HCT116 (cell line): ENCODE data around the gene ATXN1. TPM values are rescaled to one million over a fixed set of nuclear protein-coding genes. Genes with fewer than 3 reads are reported as not detected.

Source experiments
- ATAC-seq: fragments of 200-7000 bp; cut with Tn5 transposase; 2 replicates; pipeline ENCODE4 v1.9.1; 2020; ENCODE audit warnings: mild to moderate bottlenecking, moderate library complexity
- BruUV-seq: library from RNA; stranded (reverse); fragments of 400-500 nt; replicated peaks from 2 replicates; lab custom pipeline; 2021; lab: Mats Ljungman, UMichigan
- CTCF ChIA-PET: fragments of 300-600 bp; sonication (Branson Sonifier 250); formaldehyde crosslinking; loops from one replicate; lab custom pipeline; 2021; ENCODE audit warnings: antibody characterized with exemption; lab: Charles Lee
- POLR2A ChIA-PET: fragments of 300-600, 350-600 bp; sonication (Branson Sonifier 250); formaldehyde crosslinking; loops from one replicate; lab custom pipeline; 2021; ENCODE audit warnings: antibody characterized with exemption; lab: Charles Lee
- RAD21 ChIA-PET, 2 experiments: fragments of 300-600 bp; sonication (Branson Sonifier 250); formaldehyde crosslinking; loops; one replicate each; lab custom pipeline; 2023; ENCODE audit warnings: low total read pairs in 2 of 2; ENCODE audit not compliant: uncharacterized antibody in 2 of 2, unreplicated experiment in 2 of 2, low non-redundant PET in 1 of 2; lab: Charles Lee
- DNase-seq: peaks from one replicate; pipeline ENCODE4 v3.0.0-alpha.2; 2010; ENCODE audit warnings: low read depth, low spot score
- H2AFZ ChIP-seq: fragments of 200-600 bp; shearing (Covaris generic), sonication (generic); 2 replicates; pipeline ENCODE4 v1.6.1; 2017; ENCODE audit warnings: low read depth, mixed run types, mixed read lengths, antibody characterized with exemption, low read length; ENCODE audit not compliant: poor library complexity, severe bottlenecking
- H3K27ac ChIP-seq: 2 replicates; pipeline ENCODE4 v1.5.1; 2012; ENCODE audit warnings: low read depth, low read length
- H3K27me3 ChIP-seq: fragments of 200-600 bp; sonication (generic); 2 replicates; pipeline ENCODE4 v1.6.1; 2016; ENCODE audit warnings: mixed run types, low read length, mixed read lengths; ENCODE audit not compliant: insufficient read depth
- H3K36me3 ChIP-seq, 2 experiments: fragments of 200-500 bp in 1 of 2; fragments of 200-600 bp in 1 of 2; sonication (Bioruptor generic) in 1 of 2; sonication (generic) in 1 of 2; 2 replicates each; pipeline versions ENCODE4 v1.5.1 to v1.6.1; 2014 to 2016; ENCODE audit warnings: low read length in 2 of 2, inconsistent platforms in 1 of 2, mixed read lengths in 1 of 2, mixed run types in 1 of 2; ENCODE audit not compliant: insufficient read depth in 2 of 2, control insufficient read depth in 1 of 2
- H3K4me1 ChIP-seq, 2 experiments: fragments of 200-600 bp in 1 of 2; sonication (generic) in 1 of 2; 2 replicates each; pipeline versions ENCODE4 v1.5.1 to v1.6.1; 2012 to 2017; ENCODE audit warnings: low read length in 2 of 2, inconsistent platforms in 1 of 2, mild to moderate bottlenecking in 1 of 2, mixed read lengths in 1 of 2, mixed run types in 1 of 2, moderate library complexity in 1 of 2; ENCODE audit not compliant: insufficient read depth in 2 of 2, control insufficient read depth in 1 of 2
- H3K4me2 ChIP-seq: fragments of 200-600 bp; sonication (generic); 2 replicates; pipeline ENCODE4 v1.6.1; 2017; ENCODE audit warnings: mixed run types, low read length, mixed read lengths
- H3K4me3 ChIP-seq, 2 experiments: fragments of 200-600 bp in 1 of 2; sonication (generic) in 1 of 2; replicated peaks in 1 of 2; 2 replicates each; pipeline ENCODE4 v1.5.1; 2011 to 2016; ENCODE audit warnings: low read length in 2 of 2, control low read depth in 1 of 2, low read depth in 1 of 2, mild to moderate bottlenecking in 1 of 2, mixed read lengths in 1 of 2, mixed run types in 1 of 2
- H3K79me2 ChIP-seq: fragments of 200-600 bp; sonication (generic); 2 replicates; pipeline ENCODE4 v1.6.1; 2017; ENCODE audit warnings: mild to moderate bottlenecking, mixed run types, low read length, moderate library complexity, mixed read lengths; ENCODE audit not compliant: insufficient read depth
- H3K9ac ChIP-seq: fragments of 200-600 bp; sonication (generic); 2 replicates; pipeline ENCODE4 v1.6.1; 2016; ENCODE audit warnings: low read length, mixed read lengths
- H3K9me2 ChIP-seq: fragments of 200-600 bp; sonication (generic), shearing (Covaris generic); 2 replicates; pipeline ENCODE4 v1.6.1; 2017; ENCODE audit warnings: mixed run types, mild to moderate bottlenecking, moderate library complexity; ENCODE audit not compliant: insufficient read depth
- H3K9me3 ChIP-seq, 2 experiments: fragments of 200-500 bp in 1 of 2; fragments of 200-600 bp in 1 of 2; sonication (Bioruptor generic) in 1 of 2; sonication (generic) in 1 of 2; 2 replicates each; pipeline ENCODE4 v1.6.1; 2014 to 2017; ENCODE audit warnings: low read length in 2 of 2, mixed read lengths in 2 of 2, inconsistent platforms in 1 of 2, low read depth in 1 of 2, mild to moderate bottlenecking in 1 of 2, mixed run types in 1 of 2, moderate library complexity in 1 of 2; ENCODE audit not compliant: control insufficient read depth in 1 of 2, insufficient read depth in 1 of 2
- H4K20me1 ChIP-seq: fragments of 200-600 bp; sonication (generic), shearing (Covaris generic); 2 replicates; pipeline ENCODE4 v1.6.1; 2017; ENCODE audit warnings: mixed run types, mild to moderate bottlenecking, moderate library complexity; ENCODE audit not compliant: insufficient read depth
- FOSL1 ChIP-seq: IDR thresholded peaks from 2 replicates; pipeline ENCODE4 v1.6.1; 2012; ENCODE audit warnings: low read depth
- POLR2AphosphoS5 ChIP-seq: IDR thresholded peaks from 2 replicates; pipeline ENCODE4 v1.6.1; 2011; ENCODE audit warnings: mild to moderate bottlenecking, low read depth, low read length, moderate library complexity
- RAD21 ChIP-seq: IDR thresholded peaks from 2 replicates; pipeline ENCODE4 v1.6.1; 2012; ENCODE audit warnings: low read depth, mild to moderate bottlenecking
- SP1 ChIP-seq: IDR thresholded peaks from 2 replicates; pipeline ENCODE4 v1.6.1; 2012; ENCODE audit warnings: low read depth
- YY1 ChIP-seq: IDR thresholded peaks from 2 replicates; pipeline ENCODE4 v1.6.1; 2011; ENCODE audit warnings: low read length, low read depth, moderate library complexity, mild to moderate bottlenecking; ENCODE audit not compliant: insufficient replicate concordance; ENCODE audit errors: extremely low read depth
- intact Hi-C: fragments of 100-400 bp; cut with micrococcal nuclease; formaldehyde crosslinking; loops from 2 replicates; pipeline ENCODE4 v1.10.0; 2022
- total RNA-seq: library from RNA; stranded (reverse); gene quantifications from one replicate; pipeline ENCODE4 v1.2.1, GENCODE V29; 2021; ENCODE audit not compliant: unreplicated experiment
- TF ChIP-seq, protein P1 (sequence below), 3 experiments: fragments of 200-600 bp in 1 of 3; sonication (generic) in 1 of 3; IDR thresholded peaks in 2 of 3; conservative IDR thresholded peaks in 1 of 3; 2 replicates each; pipeline ENCODE4 v1.5.1; 2012 to 2017; ENCODE audit warnings: low read depth in 2 of 3, low read length in 2 of 3, antibody characterized with exemption in 1 of 3, borderline replicate concordance in 1 of 3, control low read depth in 1 of 3, mild to moderate bottlenecking in 1 of 3, mixed read lengths in 1 of 3, mixed run types in 1 of 3, moderate library complexity in 1 of 3; ENCODE audit not compliant: insufficient read depth in 1 of 3

ATXN1 gene
- total RNA-seq, 1 experiment from 2014 or later: 21.0 TPM

GRCh38 chr6:16333580-16333979, 427.7 kb downstream of the ATXN1 start:
- intact Hi-C loops: loop anchor here (2.0 to 5.0 kb wide), 5 partner anchors 177 to 759 kb away; no protein-coding TSS in a partner anchor
- CTCF ChIA-PET: interaction anchor here (1.1 to 2.7 kb wide), 6 partner anchors 13 to 753 kb away, joined by 3 to 9 read pairs (median 4); no protein-coding TSS in a partner anchor
- Histone ChIP-seq H3K36me3 (no peaks in the 10 kb centered on the region), H3K4me2 (peak overlapping the region; percentile 17), H3K9me2 (no peaks in the 10 kb centered on the region), H3K79me2 (no peaks in the 10 kb centered on the region), H3K27me3 (no peaks in the 10 kb centered on the region), H3K9ac (no peak overlapping the region), H4K20me1 (no peaks in the 10 kb centered on the region), H3K4me1 (peaks cover 8 to 40% of the 10 kb centered on the region in 2 experiments; a peak in 3 of 4 replicates), H3K9me3 (no peaks in the 10 kb centered on the region), H3K4me3 (no peak overlapping the region), H3K27ac (no peak overlapping the region), H2AFZ (no peak overlapping the region)
- no TSS peak for BruUV-seq
- no peak for ATAC-seq
- RAD21 ChIA-PET: no interaction called here
- DNase-seq: no peak
- POLR2A ChIA-PET: no interaction called here
- no peak for TF ChIP-seq SP1
- 0 out of 2 replicates have a peak, but pooled peaks have one; percentile 33 for TF ChIP-seq FOSL1

DNA sequence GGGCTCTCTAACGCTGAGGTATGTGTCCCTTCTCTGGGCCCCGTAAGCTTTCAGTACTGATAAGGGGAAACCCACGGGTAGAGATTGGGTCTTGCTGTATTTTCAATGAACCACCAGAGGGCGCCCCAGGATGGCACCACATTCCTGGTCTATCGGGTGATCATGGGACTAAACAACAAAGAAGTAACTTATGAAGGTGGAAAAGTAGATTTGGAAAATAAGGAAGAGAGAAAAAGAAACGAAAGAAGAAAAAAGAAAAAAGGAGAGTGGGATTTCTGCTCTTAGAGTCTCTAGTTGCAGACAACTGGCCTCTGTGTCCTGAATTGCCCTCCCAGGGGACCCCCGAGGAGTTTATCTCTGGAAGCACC, 429.1 kb downstream of the ATXN1 start:
- CTCF ChIA-PET: interaction anchor here (0.8 to 2.7 kb wide), 12 partner anchors 8 to 632 kb away, joined by 3 to 10 read pairs (median 4); no protein-coding TSS in a partner anchor

More for the DNA sequence above, 429.1 kb downstream of the ATXN1 start:
- H3K27me3 ChIP-seq: no peaks in the 10 kb centered on the region
- H2AFZ ChIP-seq: no peak overlapping the region
- no peaks in the 10 kb centered on the region for H4K20me1 ChIP-seq
- ChIA-PET RAD21 (no interaction called here), POLR2A (no interaction called here)
- ATAC-seq (peak; percentile 87), DNase-seq (no peak)
- BruUV-seq: no TSS peak
- H3K9me3 ChIP-seq: no peaks in the 10 kb centered on the region
- H3K36me3 ChIP-seq: no peaks in the 10 kb centered on the region
- no peak overlapping the region for H3K9ac ChIP-seq
- peaks cover 6 to 35% of the 10 kb centered on the region in 2 experiments; a peak in 3 of 4 replicates for H3K4me1 ChIP-seq
- no peaks in the 10 kb centered on the region for H3K79me2 ChIP-seq
- intact Hi-C loops: loop anchor here (1.0 to 5.0 kb wide), 6 partner anchors 77 to 761 kb away; no protein-coding TSS in a partner anchor
- no peak for TF ChIP-seq YY1
- TF ChIP-seq, protein P1, sequence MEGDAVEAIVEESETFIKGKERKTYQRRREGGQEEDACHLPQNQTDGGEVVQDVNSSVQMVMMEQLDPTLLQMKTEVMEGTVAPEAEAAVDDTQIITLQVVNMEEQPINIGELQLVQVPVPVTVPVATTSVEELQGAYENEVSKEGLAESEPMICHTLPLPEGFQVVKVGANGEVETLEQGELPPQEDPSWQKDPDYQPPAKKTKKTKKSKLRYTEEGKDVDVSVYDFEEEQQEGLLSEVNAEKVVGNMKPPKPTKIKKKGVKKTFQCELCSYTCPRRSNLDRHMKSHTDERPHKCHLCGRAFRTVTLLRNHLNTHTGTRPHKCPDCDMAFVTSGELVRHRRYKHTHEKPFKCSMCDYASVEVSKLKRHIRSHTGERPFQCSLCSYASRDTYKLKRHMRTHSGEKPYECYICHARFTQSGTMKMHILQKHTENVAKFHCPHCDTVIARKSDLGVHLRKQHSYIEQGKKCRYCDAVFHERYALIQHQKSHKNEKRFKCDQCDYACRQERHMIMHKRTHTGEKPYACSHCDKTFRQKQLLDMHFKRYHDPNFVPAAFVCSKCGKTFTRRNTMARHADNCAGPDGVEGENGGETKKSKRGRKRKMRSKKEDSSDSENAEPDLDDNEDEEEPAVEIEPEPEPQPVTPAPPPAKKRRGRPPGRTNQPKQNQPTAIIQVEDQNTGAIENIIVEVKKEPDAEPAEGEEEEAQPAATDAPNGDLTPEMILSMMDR (IDR thresholded peaks at IDR 0.05 in 2 of 3, conservative IDR thresholded peaks at IDR 0.05 in 1 of 3; ENCODE audit: borderline replicate concordance in 1 of 3, insufficient read depth in 1 of 3, low read depth in 2 of 3, low read length in 2 of 3): peak; percentile 85 to 95 (median 92)
- TF ChIP-seq POLR2AphosphoS5: no peak
- TF ChIP-seq RAD21: peak; percentile 95
- no peak overlapping the region for H3K4me3 ChIP-seq
- H3K9me2 ChIP-seq: no peaks in the 10 kb centered on the region
- H3K27ac ChIP-seq: no peak overlapping the region
- H3K4me2 ChIP-seq: peak overlapping the region; percentile 53
